HG03460 (cell line): ENCODE data around the gene MICALL2.

Experiments
- ATAC-seq: cut with Tn5 transposase; IDR thresholded peaks from one replicate; pipeline ENCODE4 v1.9.1; 2021; ENCODE audit not compliant: unreplicated experiment

Gene MICALL2

DNA sequence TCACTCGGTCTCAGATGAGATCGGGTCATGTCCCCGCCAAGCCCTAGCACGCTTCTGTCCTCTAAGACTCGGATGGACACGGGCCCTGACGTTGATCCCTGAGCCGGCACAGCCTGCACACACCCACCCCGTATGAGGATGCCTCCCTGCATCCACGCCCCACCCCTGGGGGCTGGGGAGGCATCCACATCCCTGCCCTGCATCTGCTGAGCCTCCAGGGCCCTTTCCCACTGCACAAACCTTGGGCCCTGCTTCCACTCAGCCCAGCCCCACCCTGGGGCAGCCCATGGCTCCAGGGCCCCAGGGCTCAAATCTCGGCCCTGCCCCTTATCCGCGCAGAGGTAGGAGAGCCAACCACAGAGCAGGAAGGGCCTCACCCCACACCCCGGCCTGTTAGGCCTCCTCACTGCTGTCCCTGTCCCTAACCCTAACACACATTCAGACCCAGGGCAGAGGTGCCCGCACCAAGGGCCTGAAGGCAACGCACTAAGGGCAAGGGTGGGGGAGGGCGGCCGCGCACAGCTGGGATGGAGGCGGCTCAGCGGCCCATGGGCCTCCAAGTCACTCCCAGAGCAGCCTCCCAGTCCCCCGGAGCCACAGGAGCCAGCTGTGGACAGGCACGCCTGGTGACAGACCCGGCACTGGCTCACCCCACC is 9.5 kb upstream of the MICALL2 start:
- ATAC-seq = no peak

DNA sequence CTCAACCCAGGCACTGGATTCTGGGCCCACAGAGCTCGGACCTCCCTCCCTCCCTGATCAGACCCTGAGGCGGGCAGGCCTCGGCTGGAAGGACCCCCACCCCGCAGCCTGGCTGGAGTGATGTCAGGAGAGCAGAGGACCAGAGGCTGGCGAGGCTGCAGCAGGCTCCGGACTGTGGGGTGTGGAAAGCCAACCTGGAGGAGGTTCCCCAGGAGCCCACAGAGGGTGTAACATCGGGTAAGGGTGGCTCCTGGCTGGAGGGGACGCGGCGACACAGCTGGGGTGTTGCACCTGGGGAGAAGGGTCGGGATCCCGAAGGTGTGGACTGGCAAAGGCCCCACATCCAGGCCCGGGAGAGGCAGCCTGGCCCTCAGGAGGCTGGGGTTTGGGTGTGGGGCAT is 8.9 kb upstream of the MICALL2 start:
- ATAC-seq = no peak

DNA sequence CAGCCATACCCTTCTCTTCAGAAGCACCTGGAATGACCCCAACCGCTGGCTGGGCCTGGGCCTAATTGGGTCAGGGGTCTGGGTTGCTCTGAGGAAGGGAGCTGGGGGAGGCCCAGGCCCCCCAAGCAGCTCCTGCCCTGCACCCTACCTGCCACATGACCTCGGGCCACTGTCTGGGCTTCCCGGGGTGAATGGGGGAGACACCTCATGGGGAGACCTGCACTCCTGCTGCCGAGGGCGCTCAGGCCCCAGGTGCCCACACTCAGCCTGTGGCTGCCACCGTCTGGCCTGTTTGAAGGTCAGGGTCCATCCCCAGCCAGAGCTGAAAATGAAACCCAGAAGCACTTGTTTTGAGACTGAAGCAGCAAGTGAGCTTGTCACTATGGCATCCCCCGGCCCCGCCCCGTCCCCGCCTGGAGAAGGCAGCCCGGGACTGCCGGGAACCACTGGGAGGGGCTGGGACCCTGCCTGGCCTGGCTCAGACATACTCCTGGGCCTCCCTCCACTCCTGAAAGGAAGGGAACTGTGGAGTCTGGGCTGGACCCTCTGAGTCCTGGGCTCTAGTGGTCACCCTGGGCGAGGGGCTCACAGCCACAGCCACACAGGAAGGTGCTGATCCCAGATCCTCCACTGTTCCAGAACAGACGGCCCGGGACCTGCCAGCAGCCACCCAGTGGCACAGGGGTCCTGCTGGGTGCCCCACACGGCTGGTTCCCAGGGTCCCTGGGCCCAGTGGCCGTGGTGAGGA is 7.4 kb upstream of the MICALL2 start:
- no peak for ATAC-seq

DNA sequence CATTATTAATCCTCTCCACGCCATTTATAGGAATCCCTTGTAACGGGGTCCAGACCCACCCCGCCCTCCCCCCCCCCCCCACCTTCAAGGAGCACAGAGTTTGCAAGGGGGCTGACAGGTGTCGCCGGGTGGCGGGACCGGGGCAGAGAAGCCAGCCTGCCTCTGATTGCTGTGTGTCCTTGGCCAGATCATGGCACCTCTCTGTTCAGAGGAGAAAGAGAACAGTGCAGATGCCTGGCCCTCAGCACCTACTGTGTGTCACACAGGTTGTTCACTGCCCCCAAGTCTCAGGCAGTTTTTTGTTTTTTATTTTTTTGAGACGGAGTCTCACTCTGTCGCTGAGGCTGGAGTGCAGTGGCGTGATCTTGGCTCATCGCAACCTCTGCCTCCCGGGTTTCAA is 5.4 kb upstream of the MICALL2 start:
- no peak for ATAC-seq

DNA sequence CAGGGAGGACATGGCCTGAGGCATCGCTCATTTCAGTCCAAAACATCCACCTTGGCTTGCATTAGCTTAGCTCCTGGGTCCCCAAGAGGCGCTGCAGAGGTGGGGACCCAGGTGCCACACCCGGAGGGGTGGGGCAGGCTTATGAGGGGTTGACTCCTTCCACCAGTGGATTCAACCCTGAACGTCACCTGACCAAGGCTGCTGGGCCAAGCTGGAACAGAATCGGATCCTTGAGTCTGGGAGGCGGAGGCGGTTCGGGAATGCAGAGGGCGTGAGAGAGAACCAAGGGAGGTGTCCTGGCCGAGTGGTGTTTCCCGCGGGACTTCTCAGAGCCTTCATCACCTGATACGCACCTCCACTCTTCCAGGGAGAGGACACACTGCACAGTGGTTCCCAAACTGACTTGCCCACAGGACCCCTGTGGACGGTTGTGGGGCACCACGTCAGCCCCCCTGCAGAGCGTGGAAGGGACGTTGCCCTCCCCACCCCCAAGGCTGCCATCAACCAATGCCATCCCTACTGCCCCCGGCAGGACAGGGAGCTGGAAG is 4.5 kb upstream of the MICALL2 start:
- no peak for ATAC-seq

DNA sequence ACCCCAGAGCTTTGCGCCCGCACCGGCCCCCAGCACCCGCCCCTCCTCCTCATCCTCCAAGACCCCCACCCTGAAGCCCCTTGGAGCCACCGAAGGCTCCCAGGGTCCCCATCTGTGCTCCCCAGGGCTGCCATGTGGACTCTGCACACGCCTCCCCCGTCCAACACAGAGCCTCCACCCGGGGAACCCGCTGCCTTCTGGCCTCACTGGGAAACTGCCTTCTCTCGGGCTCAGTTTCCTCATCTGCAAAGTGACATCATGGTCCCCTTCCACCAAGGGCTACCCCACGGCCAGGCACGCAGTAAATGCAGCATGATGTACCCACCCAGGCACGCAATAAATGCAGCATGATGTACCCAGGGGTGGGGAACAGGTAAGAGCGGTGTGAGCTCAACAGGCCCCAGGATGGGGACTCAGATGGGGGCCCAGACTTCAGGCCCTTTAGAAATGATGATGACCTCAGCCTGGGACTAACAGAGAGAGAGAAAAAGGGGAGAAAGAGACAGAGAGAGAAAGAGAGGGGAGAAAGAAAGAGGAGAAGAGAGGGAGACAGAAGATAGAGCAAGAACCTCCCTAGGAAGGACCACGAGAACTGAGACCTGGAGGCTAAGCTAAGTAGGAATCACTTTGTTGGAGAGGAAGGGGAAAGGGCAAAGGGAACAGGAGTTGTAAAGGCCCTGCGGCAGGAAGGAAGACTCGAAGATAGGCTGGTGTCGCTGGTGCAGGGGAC is 2.5 kb upstream of the MICALL2 start:
- ATAC-seq = no peak

DNA sequence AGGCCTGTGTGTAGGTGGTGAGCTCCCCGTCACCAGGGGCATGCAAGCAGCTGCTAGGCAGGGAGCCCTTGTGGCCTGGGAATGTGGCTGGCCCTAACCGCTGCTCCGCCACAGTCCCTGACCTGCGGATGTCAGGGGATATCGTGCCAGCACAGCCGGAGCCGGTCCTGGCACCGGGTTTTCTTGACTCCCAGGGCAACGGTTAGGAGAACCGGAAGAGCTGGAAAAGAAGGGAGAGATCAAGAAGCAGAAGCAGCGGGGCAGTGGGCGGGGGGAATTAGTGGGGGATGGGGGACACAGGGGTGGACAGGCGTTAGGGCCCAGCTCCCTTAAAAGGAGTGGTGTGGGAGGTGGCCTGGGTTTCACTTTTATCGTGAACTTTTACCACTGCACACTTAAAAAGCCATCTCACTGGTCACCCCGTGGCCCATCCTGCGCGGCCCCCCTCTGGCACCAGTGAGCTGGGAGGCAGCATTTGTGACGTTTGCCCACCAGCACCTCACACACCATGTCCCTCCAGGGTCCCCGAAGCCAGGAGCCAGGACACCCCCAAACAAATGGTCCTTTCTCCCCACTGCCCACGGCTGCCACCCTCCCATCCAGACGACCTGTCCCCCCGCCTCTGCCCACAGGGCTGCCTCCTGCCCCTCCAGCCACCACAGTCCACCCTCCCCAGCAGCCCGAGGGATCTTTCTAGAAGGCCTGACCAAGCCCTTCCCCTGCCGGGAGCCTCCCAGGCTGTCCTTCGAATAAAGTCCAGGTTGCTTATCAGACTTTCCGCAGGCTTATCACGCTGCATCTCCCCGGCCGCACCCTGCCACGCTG is 1.8 kb upstream of the MICALL2 start:
- no peak for ATAC-seq

DNA sequence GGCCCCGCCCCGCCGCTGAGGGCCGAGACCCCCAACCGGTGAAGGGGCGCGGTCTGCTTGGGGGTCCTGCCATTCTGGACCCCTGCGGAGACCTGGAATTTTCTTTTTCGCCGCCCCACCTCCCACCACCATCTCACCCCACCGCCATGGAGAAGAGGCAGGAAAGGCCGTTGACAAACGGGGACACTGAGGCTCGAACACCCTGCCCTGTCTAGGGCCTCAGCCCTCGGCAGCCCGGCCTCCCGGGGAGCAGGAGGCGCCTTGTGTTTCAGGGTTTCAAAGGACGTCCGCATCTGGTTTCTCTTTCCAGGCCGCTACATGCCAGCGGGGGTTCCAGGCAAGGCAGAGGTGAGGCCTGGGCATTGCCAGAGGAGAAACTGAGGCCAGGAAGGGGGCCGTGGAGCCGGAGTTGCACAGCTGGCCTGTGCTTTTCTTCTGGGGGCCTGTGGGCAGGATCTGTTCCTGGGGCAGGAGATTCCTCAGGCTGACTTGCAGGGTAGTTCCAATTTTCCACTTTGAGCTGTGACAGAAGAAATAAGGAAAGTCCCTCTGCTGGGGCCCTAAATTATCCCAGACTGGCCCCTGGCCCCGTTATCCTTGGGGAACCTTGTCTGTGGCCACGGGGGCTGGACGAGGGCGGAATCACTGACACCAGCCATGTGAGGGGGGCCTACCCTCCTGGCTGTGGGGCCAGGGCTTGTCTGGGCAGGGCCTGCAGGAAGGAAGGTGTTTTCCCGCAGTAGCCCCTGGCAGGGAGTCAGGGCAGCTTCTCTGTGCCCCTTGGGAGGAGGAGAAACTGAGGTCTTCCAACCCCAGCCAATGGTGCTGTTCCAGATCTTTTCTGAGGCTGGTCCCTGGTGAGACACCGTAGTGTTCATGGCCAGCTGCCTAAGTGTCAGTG is 900 bp upstream of the MICALL2 start:
- ATAC-seq = no peak

DNA sequence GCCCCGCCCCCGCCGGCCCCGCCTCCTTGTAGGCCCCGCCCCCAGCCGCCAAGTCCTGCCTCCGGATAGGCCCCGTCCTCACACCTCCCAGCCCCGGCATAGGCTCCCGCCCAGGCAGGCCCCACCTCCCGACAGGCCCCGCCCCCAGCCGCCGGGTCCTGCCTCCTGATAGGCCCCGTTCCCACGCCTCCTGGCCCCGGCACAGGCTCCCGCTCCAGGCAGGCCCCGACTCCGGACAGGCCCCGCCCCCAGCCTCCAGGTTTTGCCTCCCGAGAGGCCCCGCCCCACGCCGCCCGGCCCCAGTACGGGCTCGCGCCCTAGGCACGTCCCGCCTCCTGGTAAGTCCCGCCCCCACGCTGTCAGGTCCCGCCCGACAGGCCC is 232 bp upstream of the MICALL2 start:
- peak; percentile 96 for ATAC-seq

DNA sequence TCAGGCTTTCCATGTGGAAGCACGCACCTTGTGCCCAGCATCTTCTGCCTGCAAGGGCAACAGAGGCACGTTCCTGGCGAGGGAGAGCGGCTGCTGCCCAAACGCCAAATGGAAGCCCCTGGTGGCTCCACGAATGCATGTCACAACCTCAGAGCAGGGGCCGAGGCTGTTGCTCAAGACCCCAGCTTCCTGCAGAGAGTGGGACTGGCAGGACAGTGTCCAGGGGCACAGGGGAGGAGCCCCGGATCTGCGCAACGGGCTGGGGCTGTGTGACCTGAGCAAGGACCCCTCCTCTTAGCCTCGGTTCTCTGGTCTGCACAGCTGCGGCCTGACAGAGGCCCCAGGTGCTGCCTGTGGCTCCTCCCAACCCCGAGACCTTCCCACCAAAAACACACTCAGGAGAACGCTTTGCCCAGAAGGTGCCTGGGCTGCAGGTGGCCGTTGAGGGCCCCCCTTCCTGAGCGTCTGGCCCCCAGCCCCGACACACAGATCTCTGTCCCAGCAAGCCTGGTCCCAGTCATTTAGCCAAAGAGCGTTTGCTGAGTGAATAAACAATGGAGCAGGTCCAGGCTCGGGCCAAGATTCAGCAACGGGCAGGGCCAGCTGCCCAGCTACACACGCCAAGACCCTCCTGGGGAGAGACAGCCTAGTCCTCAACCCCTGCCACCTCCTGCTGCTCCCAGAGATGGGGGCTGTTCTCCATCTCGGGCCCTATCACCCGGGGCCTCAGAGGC is 1.2 kb downstream of the MICALL2 start:
- ATAC-seq = no peak

DNA sequence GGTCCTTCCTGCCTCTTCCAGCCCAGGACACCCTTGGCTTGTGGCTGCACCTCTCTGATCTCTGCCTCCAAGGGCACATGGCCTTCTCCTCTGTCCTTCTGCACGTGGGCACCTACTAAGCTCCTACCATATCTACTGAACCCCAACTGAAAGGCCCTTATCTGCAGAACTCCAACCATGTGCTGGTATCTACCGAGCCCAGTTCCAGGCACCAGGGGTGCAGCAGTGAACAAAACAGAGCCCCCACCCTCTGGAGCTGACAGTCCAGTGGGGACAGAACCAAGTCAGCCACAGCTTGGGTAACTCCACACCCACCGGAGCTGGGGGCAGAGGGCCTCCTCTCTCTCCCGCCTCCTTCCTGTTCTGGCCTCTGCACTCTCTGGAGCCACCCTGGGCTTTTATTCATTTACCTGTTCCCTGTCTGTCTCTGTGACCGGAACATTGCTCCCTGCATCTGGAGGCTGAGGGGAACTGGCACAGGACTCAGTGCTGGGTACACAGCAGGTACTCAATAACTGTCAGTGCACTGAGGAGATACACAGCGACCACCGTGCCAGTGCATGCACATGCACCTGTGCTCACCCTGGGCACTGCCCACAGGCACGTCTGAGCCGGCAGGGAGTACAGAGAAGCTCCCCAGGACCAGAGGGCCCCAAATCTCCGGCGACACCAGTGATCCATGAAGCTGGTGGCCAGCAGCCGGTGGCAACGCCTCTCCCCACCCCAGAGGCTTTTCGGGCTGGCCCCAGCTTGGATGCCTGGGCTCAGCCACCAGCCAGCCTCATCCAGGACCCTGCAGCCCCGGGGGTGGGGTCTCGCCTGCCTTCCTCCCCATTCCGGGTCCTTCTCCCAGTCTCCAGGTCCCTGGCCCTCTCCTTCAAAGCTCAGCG is 2.0 kb downstream of the MICALL2 start:
- no peak for ATAC-seq

DNA sequence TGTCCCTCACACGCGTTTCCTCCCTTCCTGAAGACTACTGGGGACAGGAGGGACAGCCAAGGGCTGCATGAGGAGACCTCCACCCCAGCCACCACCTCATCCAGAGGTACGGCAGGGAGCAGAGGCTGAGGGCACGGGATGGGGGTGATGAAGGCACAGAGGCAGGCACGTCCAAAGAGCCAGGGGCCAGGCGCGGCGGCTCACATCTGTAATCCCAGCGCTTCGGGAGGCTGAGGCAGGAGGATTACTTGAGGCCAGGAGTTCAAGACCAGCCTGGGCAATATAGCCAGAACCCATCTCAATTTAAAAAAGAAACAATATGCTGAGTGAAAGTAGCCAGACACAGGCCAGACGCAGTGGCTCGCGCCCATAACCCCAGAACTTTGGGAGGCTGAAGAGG is 3.3 kb downstream of the MICALL2 start:
- no peak for ATAC-seq

DNA sequence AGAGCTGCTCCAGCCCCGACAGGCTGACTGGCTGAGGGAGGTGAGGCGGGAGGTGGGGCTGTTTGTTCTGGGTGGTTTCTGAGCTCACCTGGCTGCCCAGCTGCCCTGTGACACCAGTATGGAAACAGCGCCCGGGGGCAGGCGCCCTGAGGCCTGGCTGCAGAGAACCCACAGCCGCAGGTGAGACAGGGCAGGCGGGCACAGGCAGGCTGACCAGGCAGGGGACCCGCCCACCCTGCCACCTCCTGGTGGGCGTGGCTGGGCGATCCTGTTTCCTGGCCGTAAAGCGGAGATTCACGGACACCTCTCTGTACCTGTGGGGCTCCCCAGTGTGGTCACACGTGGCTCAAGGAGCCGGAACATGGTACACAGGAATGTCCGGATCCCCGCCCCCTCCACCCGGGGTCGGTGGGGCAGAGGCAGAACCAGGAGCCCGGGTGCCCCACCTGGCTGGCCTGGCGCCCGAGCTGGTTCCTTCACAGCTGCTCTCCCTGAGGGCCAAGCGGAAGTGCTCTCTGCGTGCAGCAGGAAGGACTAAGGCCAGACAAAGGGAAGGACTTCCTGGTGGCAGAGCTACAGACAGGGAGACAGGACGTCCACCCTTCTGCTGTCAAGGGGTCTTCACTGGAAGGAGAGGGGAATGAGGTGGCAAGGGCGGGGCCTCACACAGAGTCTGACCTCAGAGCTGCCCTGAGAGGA is 3.9 kb downstream of the MICALL2 start:
- ATAC-seq = no peak

DNA sequence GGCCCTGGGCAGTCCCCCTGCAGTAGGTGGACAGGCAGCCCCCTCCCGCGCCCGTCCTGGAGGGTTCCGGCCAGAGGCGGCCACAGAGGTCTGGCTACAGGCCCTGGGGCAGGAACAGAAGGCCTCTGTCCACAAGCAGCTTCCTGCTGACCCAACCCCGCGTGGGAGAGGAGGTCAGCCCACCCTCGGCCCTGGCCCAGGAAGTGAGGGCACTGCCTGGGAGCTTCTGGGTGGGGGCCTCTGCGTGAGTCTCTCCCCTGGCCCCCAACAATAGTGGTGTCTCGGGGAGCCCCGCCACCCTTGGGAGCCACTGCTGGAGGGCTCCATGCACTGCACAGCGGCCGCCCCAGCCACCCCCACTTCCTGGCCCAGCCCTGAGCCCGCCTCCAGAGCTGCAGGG is 4.7 kb downstream of the MICALL2 start:
- no peak for ATAC-seq

DNA sequence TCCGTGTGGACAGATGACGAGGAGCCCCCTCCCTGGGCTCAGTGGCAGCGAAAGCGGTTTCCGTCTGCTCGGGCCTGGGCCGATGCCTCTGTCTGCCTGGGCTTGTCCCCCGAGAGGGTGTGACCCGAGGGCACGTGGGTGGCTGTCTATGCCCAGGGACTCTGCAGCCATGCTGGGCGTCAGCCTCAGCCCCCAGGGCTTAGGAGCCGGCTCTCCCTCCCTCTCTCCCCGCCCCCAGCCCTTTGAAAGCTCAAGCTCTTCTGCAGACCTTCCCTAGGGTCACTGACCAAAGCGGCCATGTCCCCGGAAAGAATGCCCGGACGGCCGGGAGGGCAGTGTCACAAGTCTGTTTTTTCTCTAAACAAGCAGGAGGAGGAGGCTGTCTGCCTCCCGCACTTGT is 7.1 kb downstream of the MICALL2 start:
- ATAC-seq = no peak

DNA sequence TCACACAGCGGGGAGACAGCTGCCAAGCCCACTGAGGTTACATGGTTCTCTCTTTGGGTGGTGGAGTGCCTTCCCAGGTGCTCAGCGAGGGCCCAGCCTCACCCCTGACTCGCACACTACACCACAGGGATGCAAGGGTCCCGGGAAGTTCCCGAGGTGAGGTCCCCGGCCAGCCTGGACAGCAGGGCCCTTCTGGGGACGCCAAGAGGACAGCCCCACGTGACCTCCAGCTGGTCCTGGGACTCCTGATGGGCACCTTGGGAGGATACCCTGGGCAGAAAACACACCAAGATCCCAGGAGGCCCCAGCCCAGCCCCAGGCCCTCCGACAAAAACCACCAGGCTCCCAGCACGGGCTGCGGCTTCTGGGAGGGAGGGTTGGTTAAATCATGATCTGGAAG is 8.3 kb downstream of the MICALL2 start:
- no peak for ATAC-seq

DNA sequence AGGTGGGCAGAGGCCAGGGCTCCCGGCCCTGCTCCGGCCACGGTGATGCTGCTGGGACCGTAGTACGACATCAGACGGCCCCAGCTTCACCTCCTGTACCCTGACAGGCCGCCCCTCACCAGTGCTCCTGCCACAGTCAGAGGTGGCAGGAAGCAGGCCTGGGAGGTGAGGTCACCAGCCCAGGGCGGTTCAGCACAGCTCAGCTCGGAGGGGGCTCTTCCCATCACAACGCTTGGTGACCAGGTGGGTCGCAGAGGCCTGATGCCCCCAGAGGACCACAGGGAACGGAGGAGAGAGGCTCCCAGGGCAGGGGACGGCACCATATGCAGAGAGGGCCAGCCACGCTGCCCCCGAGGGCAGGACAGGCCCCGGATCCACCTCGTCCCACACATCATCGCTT is 8.8 kb downstream of the MICALL2 start:
- no peak for ATAC-seq

DNA sequence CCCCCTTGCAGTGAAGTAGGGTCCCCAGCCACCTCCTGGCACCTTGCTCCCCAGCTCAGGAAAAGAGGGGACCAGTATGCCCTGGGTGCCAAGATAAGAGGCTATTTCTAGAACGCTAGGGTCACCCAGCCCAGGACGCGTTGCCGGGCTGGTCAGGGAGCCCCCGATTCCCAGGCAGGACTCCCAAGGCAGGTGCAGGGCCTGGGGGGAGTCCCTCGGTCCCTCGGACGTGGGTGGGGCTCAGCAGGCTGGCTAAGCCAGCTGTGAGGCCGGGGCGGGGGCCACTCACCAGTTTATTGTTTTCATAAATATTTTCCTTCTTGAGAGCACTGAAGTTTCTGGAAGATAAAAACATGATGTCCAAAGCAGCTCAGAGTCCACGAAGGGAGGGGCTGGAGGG is 9.3 kb downstream of the MICALL2 start:
- no peak for ATAC-seq
